Mucosa of gallbladder (tissue), 1 donor: ENCODE results near the gene PML. TPM values are rescaled to one million over a fixed set of nuclear protein-coding genes. Genes with fewer than 3 reads are reported as not detected.

Experiments used
- DNase-seq: peaks from one replicate; pipeline ENCODE4 v3.0.0-alpha.2; 2020; ENCODE audit warnings: low spot score
- total RNA-seq: library from RNA; stranded (reverse); gene quantifications from one replicate; pipeline ENCODE4 v1.2.1, GENCODE V29; 2021
- donor health status: DM: no; HTN: no; CAD: no.

PML gene
- total RNA-seq, 1 donor from 2014 or later: 59.6 TPM

- DNase-seq: no peak
Measured at GRCh38 chr15:73985101-73985873, 9.2 kb upstream of the PML start.

DNA sequence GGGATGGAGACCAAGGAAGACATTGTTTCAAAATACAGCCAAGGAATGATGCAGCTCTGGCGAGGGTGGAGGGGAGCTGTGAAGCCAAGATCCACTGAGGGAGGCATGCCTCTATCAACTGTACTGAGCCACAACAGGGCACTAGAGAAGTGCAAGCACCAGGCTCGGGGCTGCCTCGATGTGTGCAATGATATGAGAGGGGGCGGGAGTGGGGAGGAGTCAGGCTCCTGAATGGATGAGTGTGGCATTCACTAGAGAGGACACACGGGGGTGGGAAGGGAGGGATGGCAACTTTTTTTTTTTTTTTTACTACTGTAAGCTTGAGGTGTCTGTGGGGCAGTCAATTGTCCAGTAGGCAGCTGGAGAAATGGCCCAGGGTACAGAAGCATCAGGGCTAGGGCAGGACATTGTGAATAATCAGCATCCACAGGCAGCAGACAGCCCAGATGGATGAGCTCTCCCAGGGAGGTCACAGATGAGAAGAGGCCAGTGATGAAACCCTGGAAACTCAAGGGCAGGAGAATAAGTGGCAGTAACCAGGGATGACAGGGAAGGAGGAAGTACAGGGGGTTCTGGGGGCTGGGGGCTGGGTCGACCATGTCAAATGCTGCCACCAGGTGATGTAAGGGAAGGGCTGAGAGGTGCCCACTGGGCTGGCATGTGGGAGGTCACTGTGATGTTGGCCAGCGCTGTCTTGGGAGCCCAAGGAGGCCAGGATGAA is 8.3 kb upstream of the PML start:
- no peak for DNase-seq

DNA sequence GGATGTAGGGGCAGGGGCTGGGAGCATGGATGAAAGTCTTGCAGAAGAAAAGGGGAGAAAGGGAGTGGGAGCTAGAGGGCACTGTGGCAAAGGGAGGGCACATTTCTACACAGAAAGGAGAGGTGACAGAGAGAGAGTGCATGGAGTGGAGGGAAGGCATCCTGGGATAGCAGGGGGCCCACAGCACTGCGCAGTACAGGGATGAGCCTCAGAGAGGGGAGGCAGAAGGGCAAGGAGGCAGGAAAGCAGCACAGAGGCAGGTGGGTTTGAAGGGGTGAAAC is 7.8 kb upstream of the PML start:
- DNase-seq: no peak

DNA sequence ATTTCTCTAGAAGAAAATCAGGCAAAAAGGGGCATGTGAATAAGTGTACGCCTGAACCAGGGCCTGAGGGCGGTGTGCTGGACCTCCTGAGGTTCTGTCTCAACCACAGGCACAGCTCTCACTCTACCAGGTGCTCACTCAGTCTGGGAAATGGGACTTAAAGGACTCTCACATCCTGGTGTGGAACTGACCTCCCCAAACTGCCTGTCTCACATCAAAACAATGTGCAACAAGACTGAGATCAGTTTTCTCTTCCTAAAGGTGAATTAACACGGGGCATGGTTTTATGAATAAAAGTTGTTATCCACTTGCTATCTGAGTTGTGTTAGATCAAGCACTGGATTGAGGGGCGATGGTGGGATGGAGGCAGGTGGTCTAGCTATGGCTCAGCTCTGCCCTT is 7.3 kb upstream of the PML start:
- DNase-seq: no peak

GRCh38 chr15:73987681-73988444 is 6.7 kb upstream of the PML start:
- no peak for DNase-seq

DNA sequence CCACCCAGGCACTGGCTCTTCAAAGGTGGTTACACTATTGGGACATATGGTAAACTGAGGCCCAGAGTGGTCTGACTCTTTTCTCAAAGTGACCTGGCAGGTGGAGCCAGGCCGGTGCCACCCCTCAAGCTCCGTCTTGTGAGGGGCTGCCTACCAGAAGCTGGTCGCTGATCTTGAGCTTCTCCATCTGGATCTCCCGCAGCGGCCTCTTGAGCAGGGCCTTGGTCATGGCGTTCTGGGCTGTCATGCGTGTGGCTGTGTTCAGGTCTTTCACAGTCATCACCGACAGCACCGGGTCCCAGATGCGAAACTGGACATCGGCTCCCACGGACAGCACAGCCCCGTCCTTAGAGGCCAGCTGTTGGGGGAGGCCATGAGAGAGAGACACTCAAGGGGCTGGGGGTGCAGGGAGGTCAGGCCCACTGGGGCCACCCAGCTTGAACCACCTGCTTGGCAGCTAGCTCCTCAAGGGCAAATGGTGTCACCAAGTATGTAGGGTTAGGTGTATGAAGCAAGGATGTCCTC is 6.0 kb upstream of the PML start:
- DNase-seq: no peak

- no peak for DNase-seq
Measured at GRCh38 chr15:73989001-73989798, 5.3 kb upstream of the PML start.

- DNase-seq: no peak
Measured at GRCh38 chr15:73990250-73991005, 4.1 kb upstream of the PML start.

GRCh38 chr15:73991260-73991659 is 3.3 kb upstream of the PML start:
- no peak for DNase-seq

- peak; percentile 93 for DNase-seq
Measured at GRCh38 chr15:73991726-73992593, 2.6 kb upstream of the PML start, which contains the start of gene STOML1. Gene STOML1, minus strand, starts transcription at chr15:73992295. Its CDS starts 72 bp downstream, at chr15:73992223.

GRCh38 chr15:73992594-73992898 is 2.0 kb upstream of the PML start:
- DNase-seq: no peak

GRCh38 chr15:73993211-73993994 is 1.1 kb upstream of the PML start:
- DNase-seq: no peak

DNA sequence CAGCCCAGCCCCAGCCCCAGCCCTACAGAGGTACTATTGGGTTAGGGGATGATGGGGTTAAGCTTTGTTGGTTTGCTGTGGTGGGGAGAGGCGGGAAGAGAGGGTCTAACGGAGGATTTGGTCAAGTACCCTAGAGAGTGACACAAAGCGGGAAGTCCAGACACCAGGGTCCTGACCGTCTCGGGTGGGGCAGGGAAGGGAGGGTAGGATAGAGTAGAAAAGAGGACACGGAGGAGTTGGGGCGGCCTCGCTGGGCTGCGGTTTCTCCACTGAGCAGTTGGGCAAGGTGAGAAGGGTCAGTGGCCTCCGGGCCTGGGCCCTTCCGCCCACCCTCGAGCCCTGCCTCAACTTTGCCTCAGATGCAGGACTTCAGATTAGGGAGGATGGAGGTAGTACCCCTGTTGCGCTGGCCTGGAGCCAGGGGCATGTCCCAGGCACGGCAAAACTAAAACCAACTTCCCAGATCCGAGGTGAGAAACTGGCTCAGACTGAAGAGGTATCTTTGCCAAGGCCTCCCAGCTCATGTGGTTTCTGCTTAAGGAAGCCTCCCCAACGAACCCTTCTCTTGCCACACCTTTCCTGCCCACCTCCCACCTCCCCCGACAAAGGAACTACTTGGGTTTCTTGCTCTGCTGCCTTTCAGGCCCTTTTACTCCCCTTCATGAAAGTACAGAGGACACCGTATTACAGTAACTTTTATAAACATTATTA is 551 bp downstream of the PML start:
- DNase-seq: no peak

DNA sequence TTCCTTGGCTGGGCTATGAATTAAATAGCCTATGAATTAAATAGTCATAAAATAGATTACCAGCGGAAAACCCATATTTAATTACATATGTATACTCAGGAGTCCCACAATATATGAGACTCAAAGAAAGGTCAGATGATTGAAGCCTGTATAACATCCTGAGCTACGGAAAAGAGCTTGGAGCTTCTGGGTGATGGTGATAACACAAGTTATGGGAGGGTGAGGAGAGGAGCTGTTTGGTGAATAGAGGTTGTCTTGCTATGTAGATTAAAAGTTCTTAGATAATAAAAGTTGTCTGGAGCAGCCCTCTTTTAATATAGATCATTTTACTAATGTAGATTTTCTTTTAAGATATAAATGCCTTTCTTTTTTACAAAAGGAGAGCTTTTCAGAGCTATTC is 1.8 kb downstream of the PML start:
- no peak for DNase-seq

GRCh38 chr15:73996939-73997338 is 2.4 kb downstream of the PML start:
- DNase-seq: no peak

DNA sequence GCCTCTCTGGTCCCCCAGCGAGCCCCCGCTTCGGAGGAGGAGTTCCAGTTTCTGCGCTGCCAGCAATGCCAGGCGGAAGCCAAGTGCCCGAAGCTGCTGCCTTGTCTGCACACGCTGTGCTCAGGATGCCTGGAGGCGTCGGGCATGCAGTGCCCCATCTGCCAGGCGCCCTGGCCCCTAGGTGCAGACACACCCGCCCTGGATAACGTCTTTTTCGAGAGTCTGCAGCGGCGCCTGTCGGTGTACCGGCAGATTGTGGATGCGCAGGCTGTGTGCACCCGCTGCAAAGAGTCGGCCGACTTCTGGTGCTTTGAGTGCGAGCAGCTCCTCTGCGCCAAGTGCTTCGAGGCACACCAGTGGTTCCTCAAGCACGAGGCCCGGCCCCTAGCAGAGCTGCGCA is 3.5 kb downstream of the PML start:
- DNase-seq: no peak

DNA sequence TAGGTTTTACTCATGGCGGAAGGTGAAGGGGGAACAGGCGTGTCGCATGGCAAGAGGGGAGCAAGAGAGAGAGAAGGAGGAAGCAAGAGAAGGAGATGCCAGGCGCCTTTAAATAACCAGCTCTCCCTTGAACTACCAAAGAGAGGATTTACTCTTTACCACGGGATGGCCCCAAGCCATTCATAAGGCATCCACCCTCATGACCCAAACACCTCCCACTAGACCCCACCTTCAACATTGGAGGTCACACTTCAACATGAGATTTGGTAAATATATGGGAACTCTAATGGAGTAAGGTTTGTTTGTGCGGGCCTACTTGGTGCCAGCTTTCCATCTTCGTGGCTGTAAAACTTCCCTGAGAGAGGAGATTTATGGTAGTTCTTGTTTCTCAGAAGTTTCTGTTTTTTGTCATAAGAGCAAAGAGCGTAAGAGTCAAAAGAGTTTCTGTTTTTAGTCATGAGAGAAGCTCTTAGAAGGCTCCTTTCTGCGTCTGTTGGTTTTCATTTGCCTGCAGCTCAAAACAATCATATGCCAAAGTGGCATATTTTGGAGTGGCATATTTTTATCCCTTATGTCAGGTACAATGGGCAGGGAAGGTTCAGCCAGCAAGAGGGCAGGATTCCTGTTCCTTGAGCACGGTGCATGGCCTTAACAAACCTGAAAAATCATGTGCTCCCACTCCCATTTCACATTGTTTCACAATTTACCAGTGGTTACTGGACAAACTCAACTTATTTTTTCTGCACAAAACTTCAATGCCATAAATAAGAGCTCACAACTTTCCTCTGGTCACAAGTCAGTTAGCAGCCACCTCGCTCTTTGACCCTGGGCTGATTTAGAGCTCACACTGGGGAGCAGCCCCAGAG is 12.5 kb downstream of the PML start:
- no peak for DNase-seq
